ENCODE results near the gene FAT4. TPM values are rescaled to one million over a fixed set of nuclear protein-coding genes. Genes with fewer than 3 reads are reported as not detected.

FAT4 gene
- total RNA-seq, 4 donors from 2014 or later, result 12.6 to 112 (median 20.4) TPM

DNA sequence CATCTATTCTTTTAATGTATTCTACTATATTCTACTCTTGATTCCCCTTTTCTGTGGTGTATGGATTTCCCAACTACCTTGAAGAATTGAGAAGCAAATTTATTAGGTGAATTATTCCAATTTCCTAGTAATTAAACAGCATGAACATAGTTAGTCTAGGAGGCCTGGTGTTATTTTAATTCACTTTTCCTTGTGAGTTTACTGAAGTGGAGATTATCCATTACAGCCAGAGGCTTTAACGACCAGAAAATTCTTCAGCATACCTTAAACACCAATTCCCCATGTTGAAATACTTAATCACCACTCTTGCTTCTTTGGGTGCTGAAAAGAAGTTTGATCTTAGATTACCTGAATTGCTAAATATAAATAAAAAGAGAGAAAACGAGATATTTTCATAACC lies 29.4 kb downstream of the FAT4 start:
- Histone ChIP-seq H3K4me3 (no peak overlapping the region), H3K27me3 (no peaks in the 10 kb centered on the region), H3K4me1 (no peaks in the 10 kb centered on the region), H3K36me3 (no peaks in the 10 kb centered on the region), H3K9me3 (no peaks in the 10 kb centered on the region), H3K27ac (no peak overlapping the region)
- intact Hi-C loops (cut with DNase I; ENCODE audit: low total_unique reads), result no loop called here
- no peak for DNase-seq
- TF ChIP-seq POLR2A (IDR thresholded peaks at IDR 0.05), result no peak
- TF ChIP-seq, protein P1, sequence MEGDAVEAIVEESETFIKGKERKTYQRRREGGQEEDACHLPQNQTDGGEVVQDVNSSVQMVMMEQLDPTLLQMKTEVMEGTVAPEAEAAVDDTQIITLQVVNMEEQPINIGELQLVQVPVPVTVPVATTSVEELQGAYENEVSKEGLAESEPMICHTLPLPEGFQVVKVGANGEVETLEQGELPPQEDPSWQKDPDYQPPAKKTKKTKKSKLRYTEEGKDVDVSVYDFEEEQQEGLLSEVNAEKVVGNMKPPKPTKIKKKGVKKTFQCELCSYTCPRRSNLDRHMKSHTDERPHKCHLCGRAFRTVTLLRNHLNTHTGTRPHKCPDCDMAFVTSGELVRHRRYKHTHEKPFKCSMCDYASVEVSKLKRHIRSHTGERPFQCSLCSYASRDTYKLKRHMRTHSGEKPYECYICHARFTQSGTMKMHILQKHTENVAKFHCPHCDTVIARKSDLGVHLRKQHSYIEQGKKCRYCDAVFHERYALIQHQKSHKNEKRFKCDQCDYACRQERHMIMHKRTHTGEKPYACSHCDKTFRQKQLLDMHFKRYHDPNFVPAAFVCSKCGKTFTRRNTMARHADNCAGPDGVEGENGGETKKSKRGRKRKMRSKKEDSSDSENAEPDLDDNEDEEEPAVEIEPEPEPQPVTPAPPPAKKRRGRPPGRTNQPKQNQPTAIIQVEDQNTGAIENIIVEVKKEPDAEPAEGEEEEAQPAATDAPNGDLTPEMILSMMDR (IDR thresholded peaks at IDR 0.05), result no peak

DNA sequence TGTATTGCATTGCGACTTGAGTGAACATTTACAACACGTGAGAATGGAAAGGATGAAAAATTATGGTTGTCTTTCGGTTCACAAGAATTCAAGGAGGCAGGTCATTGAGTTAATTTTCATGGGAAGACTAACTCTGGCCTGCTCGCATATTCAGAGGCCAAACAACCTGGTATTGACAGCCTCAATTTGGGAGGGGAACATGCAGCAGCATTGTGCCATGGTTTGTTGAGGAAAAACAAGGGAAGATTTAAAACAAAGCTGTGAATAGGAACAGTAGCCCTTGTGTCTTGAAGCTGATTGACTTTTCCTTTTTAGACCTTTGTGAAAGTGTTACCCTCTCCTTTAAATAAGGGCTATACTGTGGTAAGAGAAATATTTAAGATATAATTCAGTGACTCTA lies 31.9 kb downstream of the FAT4 start:
- Histone ChIP-seq H3K27me3 (no peaks in the 10 kb centered on the region), H3K27ac (no peak overlapping the region), H3K4me1 (no peaks in the 10 kb centered on the region), H3K4me3 (no peak overlapping the region), H3K9me3 (no peaks in the 10 kb centered on the region), H3K36me3 (no peaks in the 10 kb centered on the region)
- TF ChIP-seq POLR2A (IDR thresholded peaks at IDR 0.05), result no peak
- TF ChIP-seq, protein P1 (IDR thresholded peaks at IDR 0.05), result no peak
- DNase-seq, result no peak
- intact Hi-C loops (cut with DNase I; ENCODE audit: low total_unique reads), result no loop called here

DNA sequence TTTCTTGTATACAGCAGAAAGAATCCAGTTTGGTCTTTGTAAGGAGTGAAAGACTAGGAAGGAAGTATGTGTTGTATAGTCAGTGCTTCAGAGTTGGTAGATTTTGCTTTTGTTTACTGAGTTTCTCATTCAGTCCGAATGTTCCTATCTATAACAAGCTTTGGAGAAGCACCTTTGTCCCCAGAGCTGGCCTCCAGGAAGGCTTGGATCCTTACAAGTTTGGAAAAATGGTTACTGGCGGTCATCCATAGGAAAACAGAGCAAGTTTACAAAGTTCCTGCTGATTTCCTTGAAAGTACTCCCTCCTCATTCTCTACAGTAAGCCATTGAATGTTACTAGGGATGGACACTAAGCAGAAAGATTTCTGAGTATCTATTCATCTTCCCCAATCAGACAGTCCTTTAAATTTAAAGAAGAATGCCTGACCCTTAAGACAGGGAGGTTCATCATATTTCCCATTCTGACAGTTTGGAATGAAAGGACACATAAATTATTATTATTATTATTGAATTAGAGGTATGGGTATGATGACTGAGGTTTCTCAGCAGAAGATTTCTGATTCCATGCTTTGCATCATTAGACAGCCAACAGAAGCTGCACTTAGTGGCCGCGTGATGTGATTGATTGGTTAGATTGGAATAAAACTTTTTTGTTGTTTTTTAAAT lies 35.8 kb downstream of the FAT4 start:
- Histone ChIP-seq H3K4me1 (no peaks in the 10 kb centered on the region), H3K4me3 (no peak overlapping the region), H3K36me3 (no peaks in the 10 kb centered on the region), H3K27ac (no peak overlapping the region), H3K9me3 (no peaks in the 10 kb centered on the region), H3K27me3 (no peaks in the 10 kb centered on the region)
- TF ChIP-seq, protein P1 (IDR thresholded peaks at IDR 0.05), result no peak
- no peak for TF ChIP-seq POLR2A (IDR thresholded peaks at IDR 0.05)
- intact Hi-C loops (cut with DNase I; ENCODE audit: low total_unique reads), result no loop called here
- no peak for DNase-seq

DNA sequence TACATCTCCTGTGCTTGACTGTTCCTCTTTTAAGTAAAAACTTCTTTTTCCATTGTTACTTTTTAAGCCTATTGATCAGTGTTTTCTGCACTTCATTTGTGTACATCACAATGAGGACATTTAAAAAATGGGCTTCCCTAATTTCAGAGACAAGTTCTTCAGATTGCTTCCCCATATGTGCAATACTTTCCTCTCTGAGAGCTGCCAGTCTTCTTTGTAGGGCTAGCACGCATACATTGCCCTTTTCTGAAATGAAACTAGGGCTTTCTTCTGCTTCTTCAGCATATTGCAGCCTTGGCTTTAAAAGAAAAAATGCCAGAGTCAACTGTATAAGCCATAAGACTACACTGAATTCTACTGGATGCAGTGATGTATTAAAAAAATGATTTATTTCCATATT lies 37.8 kb downstream of the FAT4 start:
- Histone ChIP-seq H3K27me3 (no peaks in the 10 kb centered on the region), H3K36me3 (no peaks in the 10 kb centered on the region), H3K9me3 (no peaks in the 10 kb centered on the region), H3K4me1 (no peaks in the 10 kb centered on the region), H3K27ac (no peak overlapping the region), H3K4me3 (no peak overlapping the region)
- TF ChIP-seq, protein P1 (IDR thresholded peaks at IDR 0.05), result no peak
- no peak for TF ChIP-seq POLR2A (IDR thresholded peaks at IDR 0.05)
- intact Hi-C loops (cut with DNase I; ENCODE audit: low total_unique reads), result no loop called here
- no peak for DNase-seq

GRCh38 chr4:125353131-125353530 lies 38.4 kb downstream of the FAT4 start:
- Histone ChIP-seq H3K9me3 (no peaks in the 10 kb centered on the region), H3K27ac (no peak overlapping the region), H3K4me1 (no peaks in the 10 kb centered on the region), H3K4me3 (no peak overlapping the region), H3K27me3 (no peaks in the 10 kb centered on the region), H3K36me3 (no peaks in the 10 kb centered on the region)
- no peak for DNase-seq
- intact Hi-C loops (cut with DNase I; ENCODE audit: low total_unique reads), result no loop called here
- TF ChIP-seq, protein P1 (IDR thresholded peaks at IDR 0.05), result no peak
- TF ChIP-seq POLR2A (IDR thresholded peaks at IDR 0.05), result no peak
